Measurements from ENCODE around the gene PIK3R3. TPM values are rescaled to one million over a fixed set of nuclear protein-coding genes. Genes with fewer than 3 reads are reported as not detected.
A peak's percentile ranks its signal among the peaks of the same experiment; 100 is the strongest.

Gene PIK3R3
- 1 to 10 TPM in 1 of 2 donors, under 1 TPM in 1; 0.56 to 2.2 TPM for total RNA-seq

GRCh38 chr1:46132529-46133180 is at the start of gene PIK3R3:
Gene PIK3R3 (minus strand): TSS chr1:46132629. CDS start chr1:46131952, 677 bp downstream.
- peak; percentile 98 for ATAC-seq (replicated peaks)
- no peaks in the 10 kb centered on the region for H3K36me3 Mint-ChIP-seq (ENCODE audit: low read depth)
- H3K4me1 Mint-ChIP-seq, result peaks cover 16% of the 10 kb centered on the region
- H3K4me3 Mint-ChIP-seq, result peak within 1 kb of the TSS; percentile 95
- H3K27ac Mint-ChIP-seq, result peak within 1 kb of the TSS; percentile 97
- H3K9me3 Mint-ChIP-seq, result no peaks in the 10 kb centered on the region
- H3K27me3 Mint-ChIP-seq, result peaks cover 37% of the 10 kb centered on the region

- no peak overlapping the region for H3K4me3 Mint-ChIP-seq
- H3K36me3 Mint-ChIP-seq (ENCODE audit: low read depth), result no peaks in the 10 kb centered on the region
- peak overlapping the region; percentile 11 for H3K27ac Mint-ChIP-seq
- peaks cover 11% of the 10 kb centered on the region for H3K4me1 Mint-ChIP-seq
- no peaks in the 10 kb centered on the region for H3K9me3 Mint-ChIP-seq
- H3K27me3 Mint-ChIP-seq, result no peaks in the 10 kb centered on the region
- no peak for ATAC-seq (replicated peaks)
These were observed 49.2 kb upstream of the PIK3R3 start for GRCh38 chr1:46181343-46182260.

- no peak for ATAC-seq (replicated peaks)
- no peaks in the 10 kb centered on the region for H3K36me3 Mint-ChIP-seq (ENCODE audit: low read depth)
- no peaks in the 10 kb centered on the region for H3K9me3 Mint-ChIP-seq
- no peak overlapping the region for H3K4me3 Mint-ChIP-seq
- no peaks in the 10 kb centered on the region for H3K27me3 Mint-ChIP-seq
- H3K4me1 Mint-ChIP-seq, result peaks cover 3% of the 10 kb centered on the region
- no peak overlapping the region for H3K27ac Mint-ChIP-seq
These were observed 47.7 kb upstream of the PIK3R3 start for GRCh38 chr1:46180082-46180616.

GRCh38 chr1:46179138-46180081 is 47.0 kb upstream of the PIK3R3 start:
- no peaks in the 10 kb centered on the region for H3K4me1 Mint-ChIP-seq
- H3K9me3 Mint-ChIP-seq, result no peaks in the 10 kb centered on the region
- no peak overlapping the region for H3K27ac Mint-ChIP-seq
- no peaks in the 10 kb centered on the region for H3K36me3 Mint-ChIP-seq (ENCODE audit: low read depth)
- ATAC-seq (replicated peaks), result peak; percentile 92
- H3K27me3 Mint-ChIP-seq, result no peaks in the 10 kb centered on the region
- no peak overlapping the region for H3K4me3 Mint-ChIP-seq

- H3K36me3 Mint-ChIP-seq (ENCODE audit: low read depth), result no peaks in the 10 kb centered on the region
- H3K27ac Mint-ChIP-seq, result no peak within 1 kb of the TSS
- no peaks in the 10 kb centered on the region for H3K9me3 Mint-ChIP-seq
- no peak within 1 kb of the TSS for H3K4me3 Mint-ChIP-seq
- no peak for ATAC-seq (replicated peaks)
- H3K4me1 Mint-ChIP-seq, result no peaks in the 10 kb centered on the region
- H3K27me3 Mint-ChIP-seq, result peaks cover 7% of the 10 kb centered on the region
These were observed 43.9 kb upstream of the PIK3R3 start, which contains the start of gene P3R3URF for GRCh38 chr1:46176211-46176865. Gene P3R3URF (minus strand): TSS chr1:46176488. CDS start chr1:46176471, 17 bp downstream.

GRCh38 chr1:46175243-46175642 is 42.8 kb upstream of the PIK3R3 start:
- no peaks in the 10 kb centered on the region for H3K36me3 Mint-ChIP-seq (ENCODE audit: low read depth)
- no peaks in the 10 kb centered on the region for H3K9me3 Mint-ChIP-seq
- no peaks in the 10 kb centered on the region for H3K4me1 Mint-ChIP-seq
- H3K4me3 Mint-ChIP-seq, result no peak overlapping the region
- peak; percentile 27 for ATAC-seq (replicated peaks)
- no peak overlapping the region for H3K27ac Mint-ChIP-seq
- H3K27me3 Mint-ChIP-seq, result peaks cover 7% of the 10 kb centered on the region

GRCh38 chr1:46174448-46175231 is 42.2 kb upstream of the PIK3R3 start, which contains the start of gene TSPAN1:
Gene TSPAN1 (plus strand): TSS chr1:46175087. CDS start chr1:46181108, 6,021 bp downstream.
- H3K27me3 Mint-ChIP-seq, result peaks cover 7% of the 10 kb centered on the region
- H3K4me3 Mint-ChIP-seq, result no peak within 1 kb of the TSS
- no peaks in the 10 kb centered on the region for H3K9me3 Mint-ChIP-seq
- no peaks in the 10 kb centered on the region for H3K4me1 Mint-ChIP-seq
- no peak for ATAC-seq (replicated peaks)
- H3K36me3 Mint-ChIP-seq (ENCODE audit: low read depth), result no peaks in the 10 kb centered on the region
- no peak within 1 kb of the TSS for H3K27ac Mint-ChIP-seq

- ATAC-seq (replicated peaks), result no peak
- no peaks in the 10 kb centered on the region for H3K36me3 Mint-ChIP-seq (ENCODE audit: low read depth)
- peaks cover 10% of the 10 kb centered on the region for H3K27me3 Mint-ChIP-seq
- no peaks in the 10 kb centered on the region for H3K4me1 Mint-ChIP-seq
- no peaks in the 10 kb centered on the region for H3K9me3 Mint-ChIP-seq
- no peak overlapping the region for H3K4me3 Mint-ChIP-seq
- no peak overlapping the region for H3K27ac Mint-ChIP-seq
These were observed 41.0 kb upstream of the PIK3R3 start for GRCh38 chr1:46173361-46173856.

- Mint-ChIP-seq H3K9me3 (no peaks in the 10 kb centered on the region), H3K27ac (no peak overlapping the region), H3K4me3 (no peak overlapping the region), H3K36me3 (ENCODE audit: low read depth) (no peaks in the 10 kb centered on the region), H3K4me1 (no peaks in the 10 kb centered on the region), H3K27me3 (peaks cover 10% of the 10 kb centered on the region)
- no peak for ATAC-seq (replicated peaks)
These were observed 39.9 kb upstream of the PIK3R3 start for GRCh38 chr1:46172321-46172720.

- no peak for ATAC-seq (replicated peaks)
- H3K4me3 Mint-ChIP-seq, result no peak overlapping the region
- H3K36me3 Mint-ChIP-seq (ENCODE audit: low read depth), result no peaks in the 10 kb centered on the region
- H3K9me3 Mint-ChIP-seq, result no peaks in the 10 kb centered on the region
- no peaks in the 10 kb centered on the region for H3K4me1 Mint-ChIP-seq
- peaks cover 10% of the 10 kb centered on the region for H3K27me3 Mint-ChIP-seq
- H3K27ac Mint-ChIP-seq, result no peak overlapping the region
These were observed 39.4 kb upstream of the PIK3R3 start for GRCh38 chr1:46171871-46172270.

GRCh38 chr1:46171351-46171750 is 38.9 kb upstream of the PIK3R3 start:
- Mint-ChIP-seq H3K27me3 (peaks cover 10% of the 10 kb centered on the region), H3K27ac (no peak overlapping the region), H3K36me3 (ENCODE audit: low read depth) (no peaks in the 10 kb centered on the region), H3K4me1 (no peaks in the 10 kb centered on the region), H3K4me3 (no peak overlapping the region), H3K9me3 (no peaks in the 10 kb centered on the region)
- no peak for ATAC-seq (replicated peaks)

- no peaks in the 10 kb centered on the region for H3K36me3 Mint-ChIP-seq (ENCODE audit: low read depth)
- no peak overlapping the region for H3K4me3 Mint-ChIP-seq
- peaks cover 10% of the 10 kb centered on the region for H3K27me3 Mint-ChIP-seq
- no peak for ATAC-seq (replicated peaks)
- no peaks in the 10 kb centered on the region for H3K4me1 Mint-ChIP-seq
- H3K27ac Mint-ChIP-seq, result no peak overlapping the region
- H3K9me3 Mint-ChIP-seq, result no peaks in the 10 kb centered on the region
These were observed 37.5 kb upstream of the PIK3R3 start for GRCh38 chr1:46169811-46170454.
